Body of pancreas (tissue), 4 donors: Measurements from ENCODE around the gene HOXB5.

Experiments used
- CTCF ChIP-seq, 7 experiments: fragments of 450-650 bp in 4 of 7; fragments of 200-600 bp in 3 of 7; sonication (generic) in 3 of 7; IDR thresholded peaks; one replicate each; pipeline ENCODE4 v1.5.1; 2016 to 2019; ENCODE audit warnings: antibody characterized with exemption in 7 of 7
- POLR2A ChIP-seq, 3 donors: fragments of 450-650 bp; IDR thresholded peaks; one replicate each; pipeline ENCODE4 v1.6.1; 2016; ENCODE audit warnings: antibody characterized with exemption in 3 of 3, mild to moderate bottlenecking in 2 of 3

- no peak for TF ChIP-seq CTCF (IDR thresholded peaks at IDR 0.05)
- TF ChIP-seq POLR2A (IDR thresholded peaks at IDR 0.05), result no peak
Measured at GRCh38 chr17:48605991-48606891, 12.7 kb upstream of the HOXB5 start.
